Dermis blood vessel endothelial cell (primary cell): ENCODE results near the gene PLEKHJ1. TPM values are rescaled to one million over a fixed set of nuclear protein-coding genes. Genes with fewer than 3 reads are reported as not detected.
"Not testable (repeated sequence)": the region's sequence is repeated elsewhere in the genome, so short reads cannot be mapped to it uniquely, and the experiment has no call there.

Experiments used
- DNase-seq: peaks from one replicate; pipeline ENCODE4 v3.0.0; 2010
- total RNA-seq: library from RNA; depleted of rRNA; stranded (reverse); fragments of >200 nt; gene quantifications from 2 replicates; pipeline ENCODE4 v1.2.3, GENCODE V29; 2014

Gene PLEKHJ1
- 64.0 and 84.9 TPM in 2 replicates for total RNA-seq

GRCh38 chr19:2236314-2237050 is at the start of gene PLEKHJ1, which contains the start of gene SF3A2:
TSS of gene PLEKHJ1 (minus strand) at chr19:2236329. CDS start at chr19:2236248, 81 bp downstream.
TSS of gene SF3A2 (plus strand) at chr19:2236824. CDS start at chr19:2243419, 6,595 bp downstream.
- DNase-seq = peak; percentile 98

- no peak for DNase-seq
Observed at GRCh38 chr19:2283835-2284507, 47.8 kb upstream of the PLEKHJ1 start.

- DNase-seq = no peak
Observed at GRCh38 chr19:2282862-2283237, 46.7 kb upstream of the PLEKHJ1 start.

- peak; percentile 29 for DNase-seq
Observed at GRCh38 chr19:2282062-2282861, 46.1 kb upstream of the PLEKHJ1 start, which contains the start of gene PEAK3. TSS of gene PEAK3 (minus strand) at chr19:2282175. CDS start at chr19:2280931, 1,244 bp downstream.

- not testable (repeated sequence) for DNase-seq
Observed at GRCh38 chr19:2281265-2282061, 45.3 kb upstream of the PLEKHJ1 start.

- no peak for DNase-seq
Observed at GRCh38 chr19:2280633-2281264, 44.6 kb upstream of the PLEKHJ1 start.

GRCh38 chr19:2278459-2279158 is 42.5 kb upstream of the PLEKHJ1 start:
- no peak for DNase-seq

GRCh38 chr19:2277138-2277537 is 41.0 kb upstream of the PLEKHJ1 start:
- DNase-seq = no peak

- no peak for DNase-seq
Observed at GRCh38 chr19:2276429-2276986, 40.4 kb upstream of the PLEKHJ1 start.

- DNase-seq = no peak
Observed at GRCh38 chr19:2275588-2276428, 39.7 kb upstream of the PLEKHJ1 start.

GRCh38 chr19:2274931-2275535 is 38.9 kb upstream of the PLEKHJ1 start:
- peak; percentile 77 for DNase-seq

- DNase-seq = no peak
Observed at GRCh38 chr19:2274185-2274711, 38.1 kb upstream of the PLEKHJ1 start.

- peak; percentile 71 for DNase-seq
Observed at GRCh38 chr19:2273356-2274184, 37.4 kb upstream of the PLEKHJ1 start.

- DNase-seq = peak; percentile 36
Observed at GRCh38 chr19:2271234-2272103, 35.3 kb upstream of the PLEKHJ1 start.

- peak; percentile 84 for DNase-seq
Observed at GRCh38 chr19:2270423-2271233, 34.5 kb upstream of the PLEKHJ1 start.

- peak; percentile 23 for DNase-seq
Observed at GRCh38 chr19:2270157-2270422, 34.0 kb upstream of the PLEKHJ1 start.
